Activated B cell treated with CpG ODN at 0.5 μM for 24 hours (primary cell): ENCODE results near the gene ARAP3. TPM values are rescaled to one million over a fixed set of nuclear protein-coding genes. Genes with fewer than 3 reads are reported as not detected.
A peak's percentile ranks its signal among the peaks of the same experiment; 100 is the strongest.

Experiments used
- ATAC-seq: fragments of 200-7000 bp; cut with Tn5 transposase; one replicate; pipeline ENCODE4 v1.10.0; 2021; ENCODE audit warnings: low read depth, mild to moderate bottlenecking, moderate library complexity
- CTCF ChIA-PET: fragments of 350-600 bp; sonication (Branson Sonifier 250); formaldehyde crosslinking; loops from one replicate; lab custom pipeline; 2021; ENCODE audit warnings: antibody characterized with exemption; lab: Charles Lee
- POLR2A ChIA-PET: fragments of 350-600 bp; sonication (Branson Sonifier 250); formaldehyde crosslinking; loops from one replicate; lab custom pipeline; 2021; ENCODE audit warnings: antibody characterized with exemption; lab: Charles Lee
- DNase-seq: peaks from one replicate; pipeline ENCODE4 v3.0.0; 2022
- H3K27ac Mint-ChIP-seq: one replicate; pipeline ENCODE4 v1.8.0; 2020; ENCODE audit warnings: mixed read lengths
- H3K27me3 Mint-ChIP-seq: one replicate; pipeline ENCODE4 v1.8.0; 2021; ENCODE audit warnings: mixed read lengths
- H3K36me3 Mint-ChIP-seq: one replicate; pipeline ENCODE4 v1.8.0; 2021; ENCODE audit warnings: low read depth, mixed read lengths
- H3K4me1 Mint-ChIP-seq: one replicate; pipeline ENCODE4 v1.8.0; 2021; ENCODE audit warnings: mixed read lengths
- H3K4me3 Mint-ChIP-seq: one replicate; pipeline ENCODE4 v1.8.0; 2020; ENCODE audit warnings: mild to moderate bottlenecking, mixed read lengths
- H3K9me3 Mint-ChIP-seq: one replicate; pipeline ENCODE4 v1.8.0; 2020; ENCODE audit warnings: mixed read lengths
- intact Hi-C: fragments of 100-400 bp; cut with micrococcal nuclease; formaldehyde crosslinking; loops from one replicate; pipeline ENCODE4 v1.15.1; 2024
- total RNA-seq: library from RNA; stranded (reverse); gene quantifications from 2 replicates; pipeline ENCODE4 v1.2.3, GENCODE V29; 2022
- TF ChIP-seq, protein P1 (sequence below): fragments of 200-600 bp; IDR thresholded peaks from one replicate; pipeline ENCODE4 v1.8.0; 2022; ENCODE audit warnings: antibody characterized with exemption, mild to moderate bottlenecking

ARAP3 gene
- total RNA-seq, 1 donor from 2014 or later, result 0.44 TPM

DNA sequence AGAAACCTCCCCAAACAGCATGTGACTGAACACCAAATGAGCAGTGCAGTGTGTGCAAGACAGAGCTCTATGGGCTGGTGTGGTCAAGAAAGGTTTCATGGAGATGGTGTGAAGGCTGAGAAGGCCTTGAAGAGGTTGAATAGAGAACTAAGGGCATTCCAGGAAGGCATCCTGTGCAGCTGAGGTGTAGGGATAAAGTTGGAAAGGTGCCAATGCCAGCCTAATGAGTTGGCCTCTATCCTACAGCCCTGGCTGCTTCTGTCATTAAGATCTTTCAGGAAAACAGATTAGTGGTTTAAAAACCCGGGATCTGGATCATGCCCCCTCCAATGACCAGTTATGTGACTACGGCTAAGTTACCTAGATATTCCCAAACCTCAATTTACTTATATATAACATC, 49.4 kb downstream of the ARAP3 start:
- Mint-ChIP-seq H3K9me3 (no peaks in the 10 kb centered on the region), H3K27ac (no peak overlapping the region), H3K36me3 (peaks cover 49% of the 10 kb centered on the region), H3K4me1 (peaks cover 32% of the 10 kb centered on the region), H3K4me3 (no peak overlapping the region), H3K27me3 (no peaks in the 10 kb centered on the region)
- intact Hi-C loops, result no loop called here
- TF ChIP-seq, protein P1, sequence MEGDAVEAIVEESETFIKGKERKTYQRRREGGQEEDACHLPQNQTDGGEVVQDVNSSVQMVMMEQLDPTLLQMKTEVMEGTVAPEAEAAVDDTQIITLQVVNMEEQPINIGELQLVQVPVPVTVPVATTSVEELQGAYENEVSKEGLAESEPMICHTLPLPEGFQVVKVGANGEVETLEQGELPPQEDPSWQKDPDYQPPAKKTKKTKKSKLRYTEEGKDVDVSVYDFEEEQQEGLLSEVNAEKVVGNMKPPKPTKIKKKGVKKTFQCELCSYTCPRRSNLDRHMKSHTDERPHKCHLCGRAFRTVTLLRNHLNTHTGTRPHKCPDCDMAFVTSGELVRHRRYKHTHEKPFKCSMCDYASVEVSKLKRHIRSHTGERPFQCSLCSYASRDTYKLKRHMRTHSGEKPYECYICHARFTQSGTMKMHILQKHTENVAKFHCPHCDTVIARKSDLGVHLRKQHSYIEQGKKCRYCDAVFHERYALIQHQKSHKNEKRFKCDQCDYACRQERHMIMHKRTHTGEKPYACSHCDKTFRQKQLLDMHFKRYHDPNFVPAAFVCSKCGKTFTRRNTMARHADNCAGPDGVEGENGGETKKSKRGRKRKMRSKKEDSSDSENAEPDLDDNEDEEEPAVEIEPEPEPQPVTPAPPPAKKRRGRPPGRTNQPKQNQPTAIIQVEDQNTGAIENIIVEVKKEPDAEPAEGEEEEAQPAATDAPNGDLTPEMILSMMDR, result no peak
- POLR2A ChIA-PET, result interaction anchor here (0.8 to 5.8 kb wide), 3 partner anchors 8 to 27 kb away, joined by 3 to 57 read pairs (median 21); partner anchors contain the start of gene FCHSD1
- ATAC-seq (no peak), DNase-seq (no peak)
- CTCF ChIA-PET, result interaction anchor here (0.8 to 9.1 kb wide), 4 partner anchors 11 to 40 kb away, joined by 3 to 87 read pairs (median 22); partner anchors contain the start of gene DIAPH1

DNA sequence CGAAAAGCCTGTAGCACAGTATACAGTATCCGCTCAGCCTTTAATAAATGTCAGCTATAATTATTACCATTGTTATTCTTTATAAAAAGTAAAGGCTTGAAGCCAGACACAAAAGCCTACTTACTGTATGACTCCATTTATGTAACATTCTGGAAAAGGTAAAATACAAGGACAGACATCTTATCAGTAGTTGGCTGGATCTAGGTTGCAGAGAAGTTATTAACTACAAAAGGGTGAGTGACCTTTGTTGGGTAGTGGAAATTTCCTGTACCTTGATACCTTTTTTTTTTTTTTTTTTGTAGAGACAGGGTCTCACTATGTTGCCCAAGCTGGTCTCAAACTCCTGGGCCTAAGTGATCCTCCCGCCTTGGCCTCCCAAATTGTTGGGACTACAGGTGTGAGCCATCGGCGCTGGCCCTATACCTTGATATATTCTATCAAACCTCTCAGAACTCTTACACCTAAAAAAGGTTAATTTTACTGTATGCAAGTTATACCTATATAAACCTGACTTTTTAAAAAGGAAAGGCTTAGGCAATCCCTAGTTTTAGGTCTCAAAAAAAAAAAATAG, 51.4 kb downstream of the ARAP3 start:
- ATAC-seq, result no peak
- Mint-ChIP-seq H3K27me3 (no peaks in the 10 kb centered on the region), H3K36me3 (peaks cover 63% of the 10 kb centered on the region), H3K4me3 (no peak overlapping the region), H3K9me3 (no peaks in the 10 kb centered on the region), H3K4me1 (peaks cover 26% of the 10 kb centered on the region), H3K27ac (no peak overlapping the region)
- DNase-seq, result no peak
- TF ChIP-seq, protein P1, result no peak
- ChIA-PET POLR2A (interaction anchor here (0.6 to 1.2 kb wide), 3 partner anchors 21 to 933 kb away, joined by 7 to 12 read pairs (median 7); partner anchors contain the start of gene FCHSD1), CTCF (interaction anchor here (6.0 to 9.1 kb wide), 2 partner anchors 12 to 38 kb away, joined by 42 to 87 read pairs; partner anchors contain the start of gene DIAPH1)
- intact Hi-C loops, result no loop called here

DNA sequence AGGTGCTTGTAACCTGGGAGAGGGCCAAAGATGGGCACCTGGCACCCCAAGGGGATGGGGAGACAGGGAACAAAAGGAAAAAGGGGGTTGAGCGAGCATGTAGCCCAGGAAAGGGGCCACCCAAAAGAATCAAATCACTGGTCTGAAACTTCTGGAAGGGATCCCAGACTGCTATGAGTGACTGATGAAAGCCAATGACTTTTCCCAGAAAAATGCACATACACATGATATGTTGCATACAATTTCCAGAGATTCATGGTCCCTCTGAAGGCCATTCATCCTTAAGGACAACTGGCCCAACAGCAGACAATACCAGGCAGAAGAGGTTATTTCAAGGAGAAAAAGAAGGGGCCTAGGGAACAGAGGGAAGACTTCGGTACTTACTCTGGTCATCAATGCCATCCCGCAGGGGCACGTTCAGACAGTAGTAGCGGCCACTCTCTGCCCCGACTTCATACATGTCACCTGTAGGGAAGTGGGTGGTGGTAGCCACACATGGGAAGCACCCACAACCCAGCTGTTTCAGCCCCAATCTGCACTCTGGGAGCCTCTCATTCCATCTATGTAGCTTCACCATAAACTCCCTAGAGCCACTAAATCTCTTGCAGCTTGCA, 53.7 kb downstream of the ARAP3 start:
- CTCF ChIA-PET, result interaction anchor here (0.9 kb wide), 1 partner anchor 61 kb away, joined by 3 read pairs; no protein-coding TSS in a partner anchor
- Mint-ChIP-seq H3K36me3 (peaks cover 76% of the 10 kb centered on the region), H3K9me3 (no peaks in the 10 kb centered on the region), H3K4me3 (no peak overlapping the region), H3K4me1 (peaks cover 12% of the 10 kb centered on the region), H3K27ac (no peak overlapping the region), H3K27me3 (no peaks in the 10 kb centered on the region)
- no peak for ATAC-seq
- intact Hi-C loops, result no loop called here
- POLR2A ChIA-PET, result no interaction called here
- no peak for DNase-seq
- TF ChIP-seq, protein P1, result no peak

DNA sequence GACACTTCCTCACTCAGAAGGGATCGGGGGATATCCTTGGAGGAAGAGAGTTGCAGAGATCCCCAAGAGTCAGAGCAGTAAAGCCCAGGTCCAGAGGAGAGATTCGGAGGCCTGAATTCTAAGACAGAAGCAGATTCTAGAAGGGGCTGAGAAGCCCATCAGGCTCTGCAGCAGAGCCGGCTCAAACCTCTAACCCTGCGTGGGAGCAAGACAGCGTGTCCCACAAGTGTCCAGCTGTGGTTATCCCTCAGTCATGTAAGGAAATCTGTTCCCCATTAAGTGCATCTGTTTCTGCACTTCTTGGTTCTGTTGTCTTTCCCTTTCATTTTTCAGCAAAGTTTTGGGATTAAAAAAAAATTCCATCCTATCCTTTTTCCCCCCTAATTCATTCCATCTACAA, 58.4 kb downstream of the ARAP3 start:
- TF ChIP-seq, protein P1, result no peak
- peak overlapping the region; percentile 2 for H3K4me3 Mint-ChIP-seq
- CTCF ChIA-PET, result interaction anchor here (0.9 to 12.8 kb wide), 3 partner anchors 10 to 32 kb away, joined by 3 to 315 read pairs (median 8); partner anchors contain the start of genes HDAC3 and RELL2
- ATAC-seq (no peak), DNase-seq (no peak)
- H3K36me3 Mint-ChIP-seq, result peaks cover 65% of the 10 kb centered on the region
- POLR2A ChIA-PET, result interaction anchor here (0.7 to 3.9 kb wide), 5 partner anchors 12 to 303 kb away, joined by 3 to 57 read pairs (median 7); partner anchors contain the start of genes FCHSD1, HDAC3, RELL2 and TAF7
- intact Hi-C loops, result loop anchor here (1.0 kb wide), 1 partner anchor 31 kb away; no protein-coding TSS in a partner anchor
- H3K27ac Mint-ChIP-seq, result peak overlapping the region; percentile 71
- H3K4me1 Mint-ChIP-seq, result peaks cover 29% of the 10 kb centered on the region
- no peaks in the 10 kb centered on the region for H3K27me3 Mint-ChIP-seq
- H3K9me3 Mint-ChIP-seq, result no peaks in the 10 kb centered on the region
